ENCODE measurements around the gene MYL12B.

DNA sequence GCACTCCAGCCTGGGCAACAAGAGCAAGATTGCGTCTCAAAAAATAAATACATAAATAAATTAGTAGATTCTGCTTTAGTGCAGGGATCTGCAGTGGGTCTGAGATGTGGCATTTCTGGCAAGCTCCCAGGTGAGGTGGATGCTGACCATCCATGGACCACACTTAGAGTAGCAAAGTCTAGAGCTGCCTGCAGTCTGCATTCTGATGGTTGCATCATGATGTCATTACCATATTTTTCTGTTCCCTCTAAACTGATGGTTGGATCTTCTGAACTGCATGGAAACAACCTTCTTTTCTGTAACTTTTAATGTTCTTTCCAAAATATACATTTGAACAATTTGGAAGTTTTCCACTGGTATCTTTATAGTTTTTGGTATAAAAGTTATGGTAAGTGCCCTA, 42.9 kb downstream of the MYL12B start:
- TF ChIP-seq, protein P1, sequence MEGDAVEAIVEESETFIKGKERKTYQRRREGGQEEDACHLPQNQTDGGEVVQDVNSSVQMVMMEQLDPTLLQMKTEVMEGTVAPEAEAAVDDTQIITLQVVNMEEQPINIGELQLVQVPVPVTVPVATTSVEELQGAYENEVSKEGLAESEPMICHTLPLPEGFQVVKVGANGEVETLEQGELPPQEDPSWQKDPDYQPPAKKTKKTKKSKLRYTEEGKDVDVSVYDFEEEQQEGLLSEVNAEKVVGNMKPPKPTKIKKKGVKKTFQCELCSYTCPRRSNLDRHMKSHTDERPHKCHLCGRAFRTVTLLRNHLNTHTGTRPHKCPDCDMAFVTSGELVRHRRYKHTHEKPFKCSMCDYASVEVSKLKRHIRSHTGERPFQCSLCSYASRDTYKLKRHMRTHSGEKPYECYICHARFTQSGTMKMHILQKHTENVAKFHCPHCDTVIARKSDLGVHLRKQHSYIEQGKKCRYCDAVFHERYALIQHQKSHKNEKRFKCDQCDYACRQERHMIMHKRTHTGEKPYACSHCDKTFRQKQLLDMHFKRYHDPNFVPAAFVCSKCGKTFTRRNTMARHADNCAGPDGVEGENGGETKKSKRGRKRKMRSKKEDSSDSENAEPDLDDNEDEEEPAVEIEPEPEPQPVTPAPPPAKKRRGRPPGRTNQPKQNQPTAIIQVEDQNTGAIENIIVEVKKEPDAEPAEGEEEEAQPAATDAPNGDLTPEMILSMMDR (IDR thresholded peaks at IDR 0.05; ENCODE audit: poor library complexity), result no peak
- TF ChIP-seq EZH2phosphoT487 (IDR thresholded peaks at IDR 0.05; ENCODE audit: low read depth, severe bottlenecking, unreplicated experiment) (no peak), EZH2 (IDR thresholded peaks at IDR 0.05; ENCODE audit: borderline replicate concordance) (no peak)
